ENCODE results near the gene DIAPH3.

Gene DIAPH3

DNA sequence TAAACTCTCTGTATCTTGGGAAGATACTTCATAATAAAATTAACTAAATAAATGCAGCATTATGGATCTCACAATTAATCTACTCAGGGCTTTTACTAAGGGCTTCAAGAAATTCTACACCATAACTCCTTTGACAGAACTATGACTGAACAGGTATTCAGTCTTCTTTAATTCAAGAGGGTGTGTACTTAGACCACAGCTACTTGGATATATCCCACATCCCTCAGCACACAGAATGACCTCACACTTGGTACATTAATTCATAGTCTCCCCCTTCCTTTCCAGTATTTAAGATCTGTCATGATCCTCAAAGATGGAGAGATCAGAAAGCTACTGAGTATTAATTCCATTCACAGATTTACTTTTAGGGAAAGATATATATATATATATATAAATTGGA is 11.6 kb downstream of the DIAPH3 start:
- no peak for FAIRE-seq
- DNase-seq (ENCODE audit: insufficient read length, low spot score): no peak
- TF ChIP-seq, protein P1, sequence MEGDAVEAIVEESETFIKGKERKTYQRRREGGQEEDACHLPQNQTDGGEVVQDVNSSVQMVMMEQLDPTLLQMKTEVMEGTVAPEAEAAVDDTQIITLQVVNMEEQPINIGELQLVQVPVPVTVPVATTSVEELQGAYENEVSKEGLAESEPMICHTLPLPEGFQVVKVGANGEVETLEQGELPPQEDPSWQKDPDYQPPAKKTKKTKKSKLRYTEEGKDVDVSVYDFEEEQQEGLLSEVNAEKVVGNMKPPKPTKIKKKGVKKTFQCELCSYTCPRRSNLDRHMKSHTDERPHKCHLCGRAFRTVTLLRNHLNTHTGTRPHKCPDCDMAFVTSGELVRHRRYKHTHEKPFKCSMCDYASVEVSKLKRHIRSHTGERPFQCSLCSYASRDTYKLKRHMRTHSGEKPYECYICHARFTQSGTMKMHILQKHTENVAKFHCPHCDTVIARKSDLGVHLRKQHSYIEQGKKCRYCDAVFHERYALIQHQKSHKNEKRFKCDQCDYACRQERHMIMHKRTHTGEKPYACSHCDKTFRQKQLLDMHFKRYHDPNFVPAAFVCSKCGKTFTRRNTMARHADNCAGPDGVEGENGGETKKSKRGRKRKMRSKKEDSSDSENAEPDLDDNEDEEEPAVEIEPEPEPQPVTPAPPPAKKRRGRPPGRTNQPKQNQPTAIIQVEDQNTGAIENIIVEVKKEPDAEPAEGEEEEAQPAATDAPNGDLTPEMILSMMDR (IDR thresholded peaks at IDR 0.05; ENCODE audit: insufficient read depth, missing control alignments): no peak

GRCh38 chr13:60150538-60150937 is 13.2 kb downstream of the DIAPH3 start:
- TF ChIP-seq, protein P1 (IDR thresholded peaks at IDR 0.05; ENCODE audit: insufficient read depth, missing control alignments): no peak
- FAIRE-seq: no peak

DNA sequence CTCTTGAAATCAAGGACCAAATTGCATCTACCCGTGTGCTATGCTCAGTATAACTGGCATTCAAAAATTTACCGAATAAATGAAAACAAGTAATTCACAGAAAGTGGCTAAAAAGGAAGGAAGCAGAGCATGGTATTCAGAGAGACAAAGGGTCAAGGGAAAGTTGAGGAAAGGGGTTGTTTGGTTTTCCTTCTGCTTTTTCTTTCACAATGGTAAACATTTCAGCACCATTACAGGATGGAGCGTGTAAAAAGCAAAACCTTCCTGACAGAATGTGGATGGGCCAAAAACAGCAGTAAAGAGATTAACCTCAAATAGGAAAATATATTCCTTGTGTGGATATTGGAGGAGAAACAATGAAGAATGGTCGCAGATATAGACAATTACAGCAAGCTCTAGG is 14.8 kb downstream of the DIAPH3 start:
- DNase-seq (ENCODE audit: insufficient read length, low spot score) (no peak), FAIRE-seq (no peak)
- TF ChIP-seq, protein P1 (IDR thresholded peaks at IDR 0.05; ENCODE audit: insufficient read depth, missing control alignments): no peak

More at GRCh38 chr13:60150538-60150937, 13.2 kb downstream of the DIAPH3 start:
- no peak for DNase-seq (ENCODE audit: insufficient read length, low spot score)

DNA sequence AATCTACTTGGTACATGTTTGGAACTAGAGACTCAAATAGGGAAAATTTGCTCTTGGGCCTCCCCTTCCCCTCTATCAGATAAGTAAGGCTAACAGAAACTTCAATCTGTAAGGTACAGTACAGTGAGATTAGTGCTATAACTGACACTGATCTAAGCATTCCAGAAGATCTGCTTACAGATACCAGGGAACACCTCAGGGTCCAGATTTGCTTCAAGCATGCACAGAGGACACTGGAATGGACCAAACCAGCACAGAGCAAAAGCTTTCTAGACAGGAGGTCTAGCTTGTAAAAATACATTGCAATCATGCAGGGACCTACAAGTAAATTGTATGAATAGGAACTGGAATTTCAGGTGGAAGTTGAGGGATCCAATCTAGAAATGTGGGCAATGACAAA is 16.4 kb downstream of the DIAPH3 start:
- no peak for DNase-seq (ENCODE audit: insufficient read length, low spot score)
- FAIRE-seq: no peak
- TF ChIP-seq, protein P1 (IDR thresholded peaks at IDR 0.05; ENCODE audit: insufficient read depth, missing control alignments): no peak

DNA sequence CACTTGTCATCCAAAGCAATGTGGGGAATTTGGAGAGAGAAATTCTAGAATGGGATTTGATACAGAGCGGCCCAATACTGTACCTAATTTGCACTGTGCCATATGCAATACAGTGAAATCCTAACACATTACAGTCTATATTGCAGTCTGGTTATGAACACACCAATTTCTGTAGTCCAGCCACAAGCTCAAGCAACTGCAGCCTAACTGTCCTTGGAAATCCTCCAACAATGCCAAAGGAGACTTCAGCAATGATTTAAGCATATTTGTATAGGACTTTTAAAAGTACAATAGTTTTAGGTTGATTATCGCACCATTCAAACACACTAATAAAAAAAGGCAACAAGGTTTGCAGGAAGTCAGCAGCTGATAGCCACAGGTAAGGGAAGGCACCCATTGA is 17.3 kb downstream of the DIAPH3 start:
- TF ChIP-seq, protein P1 (IDR thresholded peaks at IDR 0.05; ENCODE audit: insufficient read depth, missing control alignments): no peak
- FAIRE-seq (no peak), DNase-seq (ENCODE audit: insufficient read length, low spot score) (no peak)

DNA sequence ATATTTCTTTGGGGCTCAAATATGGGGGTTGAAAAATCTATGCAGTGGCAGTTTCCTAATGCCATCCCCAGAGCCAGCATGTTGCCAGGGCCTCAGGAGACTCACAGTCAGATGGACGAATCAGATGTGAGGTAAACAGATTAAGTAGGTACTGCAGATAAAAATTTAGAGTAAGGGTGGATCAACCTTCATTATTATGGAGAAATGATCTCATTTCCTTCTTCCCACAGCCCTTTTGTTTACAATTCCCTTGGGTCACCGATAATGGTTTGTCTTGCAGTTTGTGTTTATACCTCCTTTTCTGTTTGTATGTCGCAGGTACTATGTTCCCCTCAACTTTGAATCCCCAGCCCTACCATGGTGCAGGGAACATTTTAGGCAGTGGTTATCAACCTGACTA is 20.0 kb downstream of the DIAPH3 start:
- FAIRE-seq: no peak
- DNase-seq (ENCODE audit: insufficient read length, low spot score): no peak
- TF ChIP-seq, protein P1 (IDR thresholded peaks at IDR 0.05; ENCODE audit: insufficient read depth, missing control alignments): no peak

DNA sequence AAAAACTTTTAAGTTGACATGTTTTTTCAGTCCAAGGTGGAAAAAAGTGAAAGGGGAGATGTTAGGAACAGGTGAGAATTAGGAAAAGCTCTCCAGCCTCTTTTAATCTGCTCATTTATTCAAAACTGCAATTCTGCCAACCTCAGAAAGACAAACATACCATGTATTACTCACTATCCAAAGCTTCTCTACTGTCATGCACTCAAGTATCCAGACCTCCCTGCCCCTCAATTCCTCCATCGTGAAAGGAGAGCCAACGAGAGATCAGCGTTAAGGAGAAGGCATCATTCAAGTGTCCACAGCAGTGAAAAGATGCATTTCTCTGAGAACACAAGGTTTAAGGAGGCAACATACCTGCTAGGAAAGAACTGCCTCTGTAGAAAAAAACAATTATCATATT is 24.5 kb downstream of the DIAPH3 start:
- FAIRE-seq: no peak
- TF ChIP-seq, protein P1 (IDR thresholded peaks at IDR 0.05; ENCODE audit: insufficient read depth, missing control alignments): no peak

More for the DNA sequence above, 24.5 kb downstream of the DIAPH3 start:
- no peak for DNase-seq (ENCODE audit: insufficient read length, low spot score)
